ENCODE data around the gene TAB2.

GRCh38 chr6:149459761-149460160, 142.2 kb downstream of the TAB2 start:
- TF ChIP-seq CTCF (conservative IDR thresholded peaks at IDR 0.05; ENCODE audit: low read depth in 2 of 2) (no peak), EZH2 (IDR thresholded peaks at IDR 0.05; ENCODE audit: low read depth, unreplicated experiment) (no peak), CREB1 (CRISPR knock-in tag; IDR thresholded peaks at IDR 0.05; ENCODE audit: low read depth) (no peak), REST (IDR thresholded peaks at IDR 0.05; ENCODE audit: unreplicated experiment) (no peak), EZH2phosphoT487 (IDR thresholded peaks at IDR 0.05; ENCODE audit: unreplicated experiment) (no peak), STAT1 (IDR thresholded peaks at IDR 0.05; ENCODE audit: unreplicated experiment) (no peak), POLR2AphosphoS5 (IDR thresholded peaks at IDR 0.05; ENCODE audit: low read depth) (no peak), JUNB (IDR thresholded peaks at IDR 0.05; ENCODE audit: unreplicated experiment) (no peak)
